ENCODE measurements around the gene SP6. TPM values are rescaled to one million over a fixed set of nuclear protein-coding genes. Genes with fewer than 3 reads are reported as not detected.

The SP6 gene
- 5.2 to 5.9 TPM (median 5.3 TPM) in 5 replicates for total RNA-seq (2022; extraction: Qiagen RNA extraction)

DNA sequence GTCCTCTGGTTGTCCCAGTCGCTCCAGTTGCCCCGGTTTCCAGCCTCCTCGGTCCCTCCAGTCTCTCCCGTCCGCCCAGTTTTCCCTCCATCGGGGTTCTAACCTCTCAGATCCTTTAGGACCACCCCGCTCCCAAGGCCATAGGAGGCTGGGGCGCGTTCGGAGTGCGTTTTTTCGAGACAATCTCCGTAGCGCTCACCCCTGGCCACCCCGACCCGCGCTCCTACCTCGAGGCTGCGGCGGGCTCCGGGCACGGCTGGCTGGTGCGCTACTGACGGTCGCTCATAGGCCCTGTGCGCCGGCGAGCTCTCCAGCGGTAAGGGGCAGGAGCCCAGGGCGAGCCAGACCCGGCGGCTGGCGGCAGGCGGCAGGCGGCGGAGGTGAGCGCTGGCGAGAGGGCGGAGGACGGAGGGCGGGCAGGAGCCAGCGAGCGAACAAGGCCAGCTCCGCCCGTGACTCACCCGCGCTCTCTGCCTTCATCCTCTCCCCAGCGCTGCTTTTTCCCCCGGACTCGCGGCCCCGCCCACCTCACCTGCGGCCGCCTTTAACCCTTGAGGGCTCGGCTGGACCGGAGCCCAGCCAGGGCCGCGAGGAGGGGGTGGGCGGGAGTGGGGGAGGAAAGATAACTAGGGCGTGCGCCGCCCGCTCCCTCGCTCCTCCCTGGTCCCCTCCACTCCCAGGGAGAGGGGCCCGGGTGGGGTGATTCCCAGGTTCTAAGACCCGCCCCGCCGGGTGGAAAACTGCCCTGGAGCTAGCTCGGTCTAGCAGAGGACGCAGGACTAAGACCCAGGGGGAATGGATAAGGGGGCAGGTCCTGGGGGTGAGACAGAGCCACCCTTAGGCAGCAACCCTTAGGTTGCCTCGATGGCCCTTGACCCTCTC is at the start of gene SP6:
SP6 (minus strand) TSS at position 472 of the 882 bp plus-strand sequence. CDS start 2,734 bp downstream, outside the sequence.

DNA sequence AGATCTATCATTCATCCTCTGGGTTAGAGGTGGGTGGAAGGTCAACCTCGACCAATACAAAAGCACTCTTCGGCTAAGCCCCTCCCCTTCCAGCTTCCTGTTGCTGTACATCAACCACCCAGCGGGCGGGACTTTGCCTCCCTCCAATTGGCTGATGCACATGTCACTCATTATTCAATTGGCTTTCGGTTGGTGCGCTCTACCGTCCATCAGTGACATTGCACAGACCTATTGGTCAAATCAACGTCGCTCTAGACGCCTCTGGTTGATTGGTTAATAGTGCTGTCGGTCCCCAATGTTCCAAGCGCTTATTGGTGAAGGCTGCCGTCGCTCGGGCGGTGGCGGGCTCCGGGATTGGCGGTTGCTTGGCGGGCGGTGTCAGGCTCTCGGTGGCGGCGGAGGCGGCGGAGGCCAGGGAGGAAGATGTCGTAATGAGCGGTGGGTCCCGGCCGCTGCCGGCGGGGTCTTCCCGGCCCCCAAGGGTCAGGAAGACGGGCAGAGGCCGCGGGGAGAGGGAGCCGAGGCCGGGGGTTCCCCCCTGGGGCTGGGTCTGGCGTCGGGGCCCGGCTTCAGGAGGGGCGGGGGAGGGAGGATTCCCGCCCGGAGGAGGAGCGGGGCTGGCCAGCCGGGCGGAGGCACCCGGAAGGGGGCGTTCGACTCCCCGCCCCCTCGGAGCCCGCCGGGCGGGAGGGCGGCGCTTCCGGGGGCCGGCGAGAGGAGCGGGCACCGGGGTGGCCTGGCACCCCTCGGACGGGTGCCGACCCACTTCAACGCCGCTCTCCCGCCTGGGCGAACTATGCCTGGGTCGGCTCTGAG is 45.1 kb upstream of the SP6 start, which contains the start of gene SP2:
SP2 (plus strand) TSS at position 381 of the 816 bp plus-strand sequence; CDS start at position 432, 51 bp downstream.

DNA sequence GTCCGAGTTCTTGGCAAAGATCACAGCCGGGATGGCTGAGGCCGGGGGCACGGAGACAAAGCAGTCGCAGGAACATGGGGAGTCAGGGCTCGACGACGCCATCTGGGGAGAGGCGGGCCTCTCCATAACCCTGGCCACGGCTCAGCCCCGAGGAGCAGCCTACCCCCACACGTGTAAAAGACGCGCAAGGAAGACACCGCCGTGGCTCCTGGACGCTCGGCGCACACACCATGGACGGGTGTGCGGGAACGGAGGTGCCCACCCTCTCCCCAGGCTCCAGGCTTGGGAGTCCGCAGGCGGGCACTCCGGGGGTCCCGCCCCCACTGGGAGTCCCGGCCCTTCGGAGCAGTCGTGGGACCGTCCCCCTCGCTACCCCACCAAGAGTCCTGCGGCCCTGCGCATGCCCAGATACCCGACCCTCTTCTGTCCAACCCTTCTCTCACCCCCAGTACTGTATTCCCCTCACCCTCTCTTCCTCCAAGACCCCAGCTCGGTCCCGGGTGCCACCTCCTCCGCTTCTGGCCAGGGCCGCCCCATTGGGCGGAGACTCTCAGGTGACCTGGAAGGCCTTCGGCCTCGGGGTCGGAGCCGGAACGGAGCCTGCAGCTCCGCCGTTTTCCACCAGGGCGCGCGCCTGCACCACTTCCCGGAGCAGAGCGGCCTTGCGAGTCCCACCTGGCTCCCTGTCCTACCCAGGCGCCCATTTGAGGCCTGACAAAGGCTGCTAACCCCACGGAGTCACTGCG is 10.0 kb downstream of the SP6 start, which contains the start of gene SCRN2:
SCRN2 (minus strand) TSS at position 532 of the 746 bp plus-strand sequence; CDS start at position 102, 430 bp downstream.

DNA sequence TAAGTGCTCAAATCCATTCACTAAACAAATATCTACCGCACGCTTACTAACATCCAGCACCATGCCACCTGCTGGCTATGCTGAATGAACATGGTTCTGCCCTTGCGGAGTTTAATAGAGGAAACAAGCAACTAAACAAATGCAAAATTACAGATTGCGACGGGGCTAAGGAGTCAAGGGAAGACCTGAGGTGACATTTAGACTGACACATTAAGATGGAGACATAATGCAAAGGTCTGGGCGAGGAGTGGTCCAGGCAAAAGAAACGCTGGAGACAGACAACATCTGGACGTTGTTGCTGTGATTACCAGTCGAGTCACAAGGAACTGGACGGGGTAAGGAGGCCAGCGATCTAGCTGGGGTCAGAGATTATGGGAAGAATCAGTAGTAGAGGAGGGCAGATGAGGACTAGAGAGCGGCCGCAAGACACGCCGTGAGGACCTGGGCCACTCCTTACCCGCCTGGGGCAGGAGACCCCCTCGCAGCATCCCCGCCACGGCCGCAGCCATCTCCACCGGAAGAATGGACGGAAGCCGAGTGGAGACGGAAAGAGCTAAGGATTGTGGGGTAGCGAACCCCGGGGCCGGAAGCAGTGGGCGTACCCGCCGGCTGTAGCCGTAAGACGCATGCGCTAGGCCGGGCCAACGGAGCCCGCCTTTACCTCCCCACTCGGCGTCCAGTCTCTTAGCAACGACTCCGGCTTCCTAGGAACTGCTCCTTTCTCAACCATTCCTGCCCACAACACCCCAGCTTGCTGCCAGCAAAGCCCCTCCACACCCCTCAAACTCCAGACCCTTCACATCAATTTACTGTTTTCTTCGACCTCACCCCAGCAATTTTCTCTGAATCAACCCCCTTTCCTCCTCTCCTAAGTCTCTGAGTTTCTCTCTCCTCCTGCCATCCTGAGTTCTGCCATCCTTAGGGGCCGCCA is 19.7 kb downstream of the SP6 start, which contains the start of the genes LRRC46 and MRPL10:
LRRC46 (plus strand) TSS at position 668 of the 931 bp plus-strand sequence. CDS start 320 bp downstream, outside the sequence.
MRPL10 (minus strand) TSS at position 539 of the 931 bp plus-strand sequence; CDS start at position 509, 30 bp downstream.

DNA sequence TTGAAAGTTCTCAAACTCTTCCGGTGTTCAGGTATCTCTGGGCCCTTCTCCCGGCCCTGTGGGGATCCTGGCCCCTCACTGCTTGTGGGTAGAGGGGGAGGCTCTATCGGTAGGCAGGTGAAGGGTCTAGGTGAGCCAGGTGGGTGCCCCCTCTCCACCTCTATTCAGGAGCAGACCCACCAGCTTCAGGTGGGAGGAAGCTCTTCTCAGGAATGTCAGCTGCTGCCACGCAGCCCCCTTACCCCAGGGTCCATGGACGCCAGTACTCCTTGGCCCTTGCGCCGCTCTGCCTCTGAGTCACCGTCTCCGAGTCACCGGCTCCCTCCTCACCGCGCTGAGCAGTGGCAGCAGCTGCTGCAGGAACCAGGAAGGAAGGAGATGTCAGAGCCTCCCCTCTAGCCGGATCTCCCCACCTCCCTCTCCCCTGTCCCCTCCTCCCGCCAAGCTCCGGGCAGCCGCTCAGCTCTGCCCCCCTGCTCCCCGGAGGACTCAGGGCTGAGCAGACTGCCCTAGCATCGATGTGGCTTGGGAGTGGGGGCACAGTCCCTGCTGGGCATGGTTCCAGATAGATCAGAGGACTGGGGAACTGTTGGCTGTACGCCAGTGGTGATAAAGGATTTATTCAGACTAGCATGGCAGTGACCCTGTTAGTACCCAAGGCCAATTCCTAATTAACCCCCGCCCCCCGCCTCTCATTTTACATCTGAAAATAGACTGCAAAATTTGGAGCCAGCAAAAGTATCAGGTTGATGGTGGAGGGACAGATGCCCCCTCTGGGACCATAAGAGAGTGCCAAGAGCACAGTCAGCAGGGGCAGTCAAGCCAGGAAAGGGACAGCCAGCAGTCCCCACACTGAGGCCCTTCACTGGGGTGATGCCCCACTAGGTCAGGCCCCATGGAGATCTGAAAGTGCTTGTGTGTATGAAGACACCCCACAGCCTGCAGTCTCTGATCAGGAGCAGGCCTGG is 29.3 kb downstream of the SP6 start, which contains the start of gene OSBPL7:
OSBPL7 (minus strand) TSS at position 371 of the 968 bp plus-strand sequence. CDS start 1,516 bp downstream, outside the sequence.

Other genes with a start within 250 kb of the SP6 start
- gene KPNB1, start 201.2 kb downstream of the SP6 start, total RNA-seq (2022; extraction: Qiagen RNA extraction) = 291 to 430 TPM (median 315 TPM) in 5 replicates
- gene TBKBP1, start 157.0 kb downstream of the SP6 start, total RNA-seq (2022; extraction: Qiagen RNA extraction) = 4.0 to 6.0 TPM (median 4.8 TPM) in 5 replicates
- gene TBX21, start 117.9 kb downstream of the SP6 start, total RNA-seq (2022; extraction: Qiagen RNA extraction) = 0.13 to 0.23 TPM (median 0.16 TPM) in 5 replicates
- gene OSBPL7, start 29.4 kb downstream of the SP6 start, total RNA-seq (2022; extraction: Qiagen RNA extraction) = 12.4 to 17.9 TPM (median 14.5 TPM) in 5 replicates
- gene MRPL10, start 19.6 kb downstream of the SP6 start, total RNA-seq (2022; extraction: Qiagen RNA extraction) = 86.9 to 110 TPM (median 90.7 TPM) in 5 replicates
- 3.1 to 3.9 TPM (median 3.3 TPM) in 5 replicates for gene LRRC46, start 19.5 kb downstream of the SP6 start, total RNA-seq (2022; extraction: Qiagen RNA extraction)
- 33.2 to 38.0 TPM (median 37.0 TPM) in 5 replicates for gene SCRN2, start 9.9 kb downstream of the SP6 start, total RNA-seq (2022; extraction: Qiagen RNA extraction)
- 17.5 to 19.2 TPM (median 17.6 TPM) in 5 replicates for gene SP2, start 45.1 kb upstream of the SP6 start, total RNA-seq (2022; extraction: Qiagen RNA extraction)
- 22.1 to 28.4 TPM (median 25.0 TPM) in 5 replicates for gene PNPO, start 90.4 kb upstream of the SP6 start, total RNA-seq (2022; extraction: Qiagen RNA extraction)
- 2.3 to 3.6 TPM (median 3.0 TPM) in 5 replicates for gene PRR15L, start 106.7 kb upstream of the SP6 start, total RNA-seq (2022; extraction: Qiagen RNA extraction)
- 104 to 117 TPM (median 114 TPM) in 5 replicates for gene CDK5RAP3, start 120.0 kb upstream of the SP6 start, total RNA-seq (2022; extraction: Qiagen RNA extraction)
- gene COPZ2, start 186.6 kb upstream of the SP6 start, total RNA-seq (2022; extraction: Qiagen RNA extraction) = 11.4 to 20.3 TPM (median 18.1 TPM) in 5 replicates
- gene NFE2L1, start 197.2 kb upstream of the SP6 start, total RNA-seq (2022; extraction: Qiagen RNA extraction) = 104 to 139 TPM (median 123 TPM) in 5 replicates

Measured in A549 treated with Hydrocortisone at 1 μM for 4 hours (cell line).